A549 (cell line): Measurements from ENCODE around the gene RPTOR.

Experiments used
- CHD4 ChIP-seq: fragments of 200-600 bp; sonication (generic); IDR thresholded peaks from 2 replicates; pipeline ENCODE4 v1.6.1; 2016; ENCODE audit warnings: antibody characterized with exemption, mild to moderate bottlenecking, borderline replicate concordance
- EHMT2 ChIP-seq: fragments of 200-600 bp; sonication (generic); IDR thresholded peaks from 2 replicates; pipeline ENCODE4 v1.6.1; 2016; ENCODE audit warnings: antibody characterized with exemption, low read depth, mild to moderate bottlenecking, moderate library complexity
- ESRRA ChIP-seq: fragments of 150-350 bp; IDR thresholded peaks from 2 replicates; pipeline ENCODE4 v1.6.1; 2014; ENCODE audit warnings: mild to moderate bottlenecking, low read length, borderline replicate concordance
- KDM1A ChIP-seq: fragments of 200-600 bp; sonication (generic); IDR thresholded peaks from 2 replicates; pipeline ENCODE4 v1.6.1; 2016; ENCODE audit warnings: low read depth, mild to moderate bottlenecking
- MAFK ChIP-seq: fragments of 450-650 bp; IDR thresholded peaks from 2 replicates; pipeline ENCODE4 v1.6.1; 2014; ENCODE audit not compliant: partially characterized antibody
- NR3C1 ChIP-seq: fragments of >200 bp; sonication (Bioruptor Twin); formaldehyde crosslinking; IDR thresholded peaks from 3 replicates; pipeline ENCODE4 v1.6.1; 2017
- POLR2A ChIP-seq: IDR thresholded peaks from 2 replicates; pipeline ENCODE4 v1.6.1; 2012; ENCODE audit warnings: mild to moderate bottlenecking, low read length
- ZSCAN20 ChIP-seq: fragments of 250-450 bp; sonication (Bioruptor Pico); IDR thresholded peaks from 2 replicates; pipeline ENCODE4 v1.8.0; 2022; ENCODE audit warnings: mild to moderate bottlenecking, moderate library complexity
- TF ChIP-seq, protein P1 (sequence below): fragments of >200 bp; sonication (Bioruptor Twin); formaldehyde crosslinking; IDR thresholded peaks from 3 replicates; pipeline ENCODE4 v1.5.1; 2016
- TF ChIP-seq, protein P2 (sequence below): IDR thresholded peaks from 2 replicates; pipeline ENCODE4 v1.6.1; 2012
- TF ChIP-seq, protein P3 (sequence below): fragments of 450-650 bp; IDR thresholded peaks from 2 replicates; pipeline ENCODE4 v1.6.1; 2014; ENCODE audit warnings: antibody characterized with exemption
- TF ChIP-seq, protein P4 (sequence below): fragments of 200-600 bp; sonication (generic); IDR thresholded peaks from 2 replicates; pipeline ENCODE4 v1.6.1; 2016; ENCODE audit warnings: antibody characterized with exemption, mild to moderate bottlenecking, moderate library complexity

DNA sequence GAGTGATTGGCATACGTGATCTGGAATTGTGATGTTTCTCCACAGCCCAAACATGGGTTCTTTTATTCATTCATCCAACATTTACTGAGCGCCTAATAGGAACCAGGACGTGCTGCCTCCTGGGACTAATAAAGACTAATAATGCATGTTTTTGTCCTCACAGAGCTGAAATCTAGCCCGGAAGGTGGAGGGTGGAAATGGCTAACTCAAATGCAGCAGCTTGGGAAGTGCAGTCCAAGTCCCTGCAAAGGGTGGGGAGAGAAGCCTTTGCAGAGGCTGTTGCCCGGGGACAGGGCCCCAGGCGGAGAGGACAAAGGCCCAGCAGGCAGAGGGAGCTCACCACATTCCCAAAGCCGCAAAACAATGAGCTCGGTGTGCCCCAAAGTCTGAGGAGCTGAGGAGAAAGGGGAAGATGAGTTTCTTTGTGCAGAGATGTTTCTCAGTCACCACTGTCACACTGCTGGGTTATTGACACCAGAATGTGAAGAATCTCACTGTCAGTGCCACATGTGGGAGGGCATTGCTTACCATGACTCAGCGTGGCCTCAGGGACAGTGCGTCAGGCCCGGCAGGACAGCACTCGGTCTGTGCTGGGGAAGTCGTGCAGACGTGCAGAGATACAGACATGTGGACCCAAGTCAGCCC, 328.8 kb downstream of the RPTOR start:
- TF ChIP-seq EHMT2 (no peak), POLR2A (no peak), MAFK (peak; percentile 63), NR3C1 (no peak), ZSCAN20 (CRISPR knock-in tag) (no peak), KDM1A (no peak), CHD4 (no peak), ESRRA (no peak)
- TF ChIP-seq, protein P1, sequence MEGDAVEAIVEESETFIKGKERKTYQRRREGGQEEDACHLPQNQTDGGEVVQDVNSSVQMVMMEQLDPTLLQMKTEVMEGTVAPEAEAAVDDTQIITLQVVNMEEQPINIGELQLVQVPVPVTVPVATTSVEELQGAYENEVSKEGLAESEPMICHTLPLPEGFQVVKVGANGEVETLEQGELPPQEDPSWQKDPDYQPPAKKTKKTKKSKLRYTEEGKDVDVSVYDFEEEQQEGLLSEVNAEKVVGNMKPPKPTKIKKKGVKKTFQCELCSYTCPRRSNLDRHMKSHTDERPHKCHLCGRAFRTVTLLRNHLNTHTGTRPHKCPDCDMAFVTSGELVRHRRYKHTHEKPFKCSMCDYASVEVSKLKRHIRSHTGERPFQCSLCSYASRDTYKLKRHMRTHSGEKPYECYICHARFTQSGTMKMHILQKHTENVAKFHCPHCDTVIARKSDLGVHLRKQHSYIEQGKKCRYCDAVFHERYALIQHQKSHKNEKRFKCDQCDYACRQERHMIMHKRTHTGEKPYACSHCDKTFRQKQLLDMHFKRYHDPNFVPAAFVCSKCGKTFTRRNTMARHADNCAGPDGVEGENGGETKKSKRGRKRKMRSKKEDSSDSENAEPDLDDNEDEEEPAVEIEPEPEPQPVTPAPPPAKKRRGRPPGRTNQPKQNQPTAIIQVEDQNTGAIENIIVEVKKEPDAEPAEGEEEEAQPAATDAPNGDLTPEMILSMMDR = no peak
- TF ChIP-seq, protein P2, sequence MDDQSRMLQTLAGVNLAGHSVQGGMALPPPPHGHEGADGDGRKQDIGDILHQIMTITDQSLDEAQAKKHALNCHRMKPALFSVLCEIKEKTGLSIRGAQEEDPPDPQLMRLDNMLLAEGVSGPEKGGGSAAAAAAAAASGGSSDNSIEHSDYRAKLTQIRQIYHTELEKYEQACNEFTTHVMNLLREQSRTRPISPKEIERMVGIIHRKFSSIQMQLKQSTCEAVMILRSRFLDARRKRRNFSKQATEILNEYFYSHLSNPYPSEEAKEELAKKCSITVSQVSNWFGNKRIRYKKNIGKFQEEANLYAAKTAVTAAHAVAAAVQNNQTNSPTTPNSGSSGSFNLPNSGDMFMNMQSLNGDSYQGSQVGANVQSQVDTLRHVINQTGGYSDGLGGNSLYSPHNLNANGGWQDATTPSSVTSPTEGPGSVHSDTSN = no peak
- TF ChIP-seq, protein P3, sequence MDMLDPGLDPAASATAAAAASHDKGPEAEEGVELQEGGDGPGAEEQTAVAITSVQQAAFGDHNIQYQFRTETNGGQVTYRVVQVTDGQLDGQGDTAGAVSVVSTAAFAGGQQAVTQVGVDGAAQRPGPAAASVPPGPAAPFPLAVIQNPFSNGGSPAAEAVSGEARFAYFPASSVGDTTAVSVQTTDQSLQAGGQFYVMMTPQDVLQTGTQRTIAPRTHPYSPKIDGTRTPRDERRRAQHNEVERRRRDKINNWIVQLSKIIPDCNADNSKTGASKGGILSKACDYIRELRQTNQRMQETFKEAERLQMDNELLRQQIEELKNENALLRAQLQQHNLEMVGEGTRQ = no peak
- TF ChIP-seq, protein P4, sequence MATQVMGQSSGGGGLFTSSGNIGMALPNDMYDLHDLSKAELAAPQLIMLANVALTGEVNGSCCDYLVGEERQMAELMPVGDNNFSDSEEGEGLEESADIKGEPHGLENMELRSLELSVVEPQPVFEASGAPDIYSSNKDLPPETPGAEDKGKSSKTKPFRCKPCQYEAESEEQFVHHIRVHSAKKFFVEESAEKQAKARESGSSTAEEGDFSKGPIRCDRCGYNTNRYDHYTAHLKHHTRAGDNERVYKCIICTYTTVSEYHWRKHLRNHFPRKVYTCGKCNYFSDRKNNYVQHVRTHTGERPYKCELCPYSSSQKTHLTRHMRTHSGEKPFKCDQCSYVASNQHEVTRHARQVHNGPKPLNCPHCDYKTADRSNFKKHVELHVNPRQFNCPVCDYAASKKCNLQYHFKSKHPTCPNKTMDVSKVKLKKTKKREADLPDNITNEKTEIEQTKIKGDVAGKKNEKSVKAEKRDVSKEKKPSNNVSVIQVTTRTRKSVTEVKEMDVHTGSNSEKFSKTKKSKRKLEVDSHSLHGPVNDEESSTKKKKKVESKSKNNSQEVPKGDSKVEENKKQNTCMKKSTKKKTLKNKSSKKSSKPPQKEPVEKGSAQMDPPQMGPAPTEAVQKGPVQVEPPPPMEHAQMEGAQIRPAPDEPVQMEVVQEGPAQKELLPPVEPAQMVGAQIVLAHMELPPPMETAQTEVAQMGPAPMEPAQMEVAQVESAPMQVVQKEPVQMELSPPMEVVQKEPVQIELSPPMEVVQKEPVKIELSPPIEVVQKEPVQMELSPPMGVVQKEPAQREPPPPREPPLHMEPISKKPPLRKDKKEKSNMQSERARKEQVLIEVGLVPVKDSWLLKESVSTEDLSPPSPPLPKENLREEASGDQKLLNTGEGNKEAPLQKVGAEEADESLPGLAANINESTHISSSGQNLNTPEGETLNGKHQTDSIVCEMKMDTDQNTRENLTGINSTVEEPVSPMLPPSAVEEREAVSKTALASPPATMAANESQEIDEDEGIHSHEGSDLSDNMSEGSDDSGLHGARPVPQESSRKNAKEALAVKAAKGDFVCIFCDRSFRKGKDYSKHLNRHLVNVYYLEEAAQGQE = no peak
